Stimulated activated CD8-positive, alpha-beta memory T cell treated with anti-CD3 and anti-CD28 coated beads, Interleukin-7, amount 100 ng/mL, for 24 hours (primary cell): ENCODE measurements around the gene MOGAT1.
"Not testable (repeated sequence)": the region's sequence is repeated elsewhere in the genome, so short reads cannot be mapped to it uniquely, and the experiment has no call there.

Source experiments
- DNase-seq: peaks from one replicate; pipeline ENCODE4 v3.0.0-alpha.2; 2020; ENCODE audit warnings: low read depth

MOGAT1 gene

DNA sequence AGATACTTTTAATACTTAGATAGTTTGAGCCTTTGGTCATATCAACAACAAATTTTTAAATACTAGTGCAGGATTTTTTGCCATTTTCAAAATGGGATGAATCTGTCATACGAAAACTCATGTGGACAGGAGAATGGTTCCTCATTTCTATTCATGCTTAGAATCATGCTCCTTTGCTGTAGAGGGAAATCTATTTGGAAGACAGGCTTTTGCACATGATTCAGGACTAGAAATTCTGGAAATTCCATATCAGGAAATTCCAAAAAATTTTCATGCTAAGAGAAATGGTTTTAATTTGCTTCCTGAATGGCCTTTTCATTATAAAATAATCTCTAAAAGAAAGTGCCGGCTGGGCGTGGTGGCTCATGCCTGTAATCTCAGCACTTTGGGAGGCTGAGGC lies 39.3 kb downstream of the MOGAT1 start:
- no peak for DNase-seq

DNA sequence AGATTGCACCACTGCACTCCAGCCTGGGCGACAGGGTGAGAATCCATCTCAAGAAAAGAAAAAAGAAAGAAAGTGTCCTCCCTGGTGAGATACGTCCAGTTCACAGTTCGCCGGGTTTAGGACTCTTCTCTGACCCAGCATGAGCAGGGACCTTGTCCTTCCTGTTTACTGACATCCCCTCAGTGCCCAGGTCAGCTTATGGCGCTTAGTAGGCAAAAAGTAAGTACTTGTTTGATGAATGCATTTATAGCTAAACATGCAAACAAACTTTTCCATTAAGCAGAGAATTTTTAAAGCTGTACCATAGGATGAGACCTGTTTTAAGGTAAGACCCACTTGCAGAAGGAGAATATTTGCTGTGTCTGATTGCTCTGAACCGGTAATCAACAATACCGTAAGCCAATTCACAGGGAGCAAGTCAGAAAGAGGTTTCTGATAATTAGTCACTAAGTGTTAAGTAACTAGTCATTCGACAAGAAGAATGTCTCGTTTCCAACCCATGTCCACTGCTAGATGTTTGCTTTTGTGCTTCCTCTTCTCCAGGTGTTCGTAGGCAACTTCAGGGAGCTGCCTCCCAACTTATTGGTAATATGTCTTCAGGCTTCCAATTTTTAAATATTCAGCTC lies 40.0 kb downstream of the MOGAT1 start:
- DNase-seq, result no peak

DNA sequence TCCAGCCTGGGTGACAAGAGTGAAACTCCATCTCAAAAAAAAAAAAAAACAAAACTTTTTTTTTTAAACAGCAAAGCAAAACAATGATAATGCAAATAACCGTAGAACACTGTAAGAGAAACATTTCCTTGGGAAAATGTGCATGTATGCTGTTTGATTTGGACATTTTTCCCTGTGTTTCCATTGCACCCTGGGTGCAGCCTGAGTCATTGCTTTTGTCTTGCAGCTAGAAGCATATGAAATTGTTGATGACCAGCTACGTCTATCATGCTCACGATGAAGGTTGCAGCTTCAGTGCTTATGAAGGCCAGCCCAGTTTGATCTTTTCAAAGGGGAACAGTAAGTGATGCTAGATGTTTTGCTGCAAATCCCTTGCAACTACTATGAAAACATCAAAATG lies 41.5 kb downstream of the MOGAT1 start:
- no peak for DNase-seq

DNA sequence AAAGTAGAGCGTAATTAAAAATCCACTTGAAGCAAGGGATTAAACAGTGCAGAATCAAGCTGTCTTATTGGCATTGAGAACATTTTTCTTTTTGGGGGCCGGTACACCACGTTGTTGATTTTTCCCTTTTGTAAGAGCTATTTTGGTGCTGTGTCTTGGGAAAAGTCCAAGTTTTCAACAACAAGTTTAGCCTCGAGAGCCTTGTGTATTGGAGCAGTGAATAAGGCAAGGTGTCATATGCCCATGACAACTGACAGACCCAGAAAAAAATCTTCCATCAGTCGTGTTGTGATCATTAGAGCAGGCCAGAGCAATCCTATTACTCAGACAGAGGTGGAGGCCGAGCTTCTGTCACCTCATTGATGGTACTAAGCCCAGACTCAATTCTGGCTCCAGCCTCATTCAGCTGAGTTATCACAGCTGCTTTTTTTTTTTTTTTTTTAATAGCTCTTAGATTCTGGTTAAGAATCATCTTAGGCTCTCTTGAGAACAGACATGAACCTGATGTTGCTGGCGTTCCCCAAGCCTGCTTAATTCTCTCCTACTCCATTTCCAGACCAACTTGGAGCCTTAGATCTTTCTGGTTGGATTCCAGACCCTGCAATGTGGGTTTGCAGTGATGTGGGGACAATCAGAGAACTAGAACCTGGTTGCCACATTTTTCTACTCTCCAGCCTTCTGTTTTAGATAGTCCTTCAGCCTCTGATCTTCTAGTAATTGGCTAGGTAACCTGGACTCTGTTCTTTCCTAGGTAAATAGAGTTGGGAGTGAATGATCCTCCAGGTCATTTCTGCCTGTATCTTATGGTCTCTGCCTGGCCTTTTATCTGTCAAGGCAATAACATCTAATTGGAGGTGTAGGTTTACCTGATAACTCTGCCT lies 43.1 kb downstream of the MOGAT1 start:
- no peak for DNase-seq

DNA sequence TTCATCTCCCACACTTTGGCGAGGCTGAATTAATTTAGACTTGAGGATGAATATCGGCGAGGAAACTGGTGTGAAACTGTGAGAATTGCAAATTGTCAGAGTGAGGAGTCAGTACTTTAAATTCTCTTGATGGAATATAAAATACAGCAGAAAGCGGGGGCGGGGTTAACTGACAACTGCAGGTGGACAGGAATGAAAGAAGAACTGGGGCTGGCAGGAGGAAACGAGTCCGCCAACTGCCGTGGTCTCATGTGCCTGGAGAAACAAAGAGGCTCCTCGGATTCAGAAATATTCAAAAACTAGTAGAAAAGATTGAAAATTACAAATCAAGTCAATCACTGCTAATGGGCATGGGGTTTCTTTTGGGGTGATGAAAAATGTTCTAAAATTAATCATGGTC lies 44.3 kb downstream of the MOGAT1 start:
- no peak for DNase-seq

DNA sequence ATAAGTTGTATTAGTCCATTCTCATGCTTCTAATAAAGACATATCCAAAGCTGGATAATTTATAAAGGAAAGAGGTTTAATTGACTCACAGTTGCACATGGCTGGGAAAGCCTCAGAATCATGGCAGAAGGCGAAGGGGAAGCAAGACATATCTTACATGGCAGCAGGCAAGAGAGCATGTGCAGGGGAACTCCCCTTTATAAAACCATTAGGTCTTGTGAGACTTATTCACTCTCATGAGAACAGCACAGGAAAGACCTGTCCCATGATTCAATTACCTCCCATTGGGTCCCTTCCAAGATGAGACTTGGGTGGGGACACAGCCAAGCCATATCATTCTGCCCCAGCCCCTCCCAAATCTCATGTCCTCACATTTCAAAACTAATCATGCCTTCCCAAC lies 48.3 kb downstream of the MOGAT1 start:
- DNase-seq, result not testable (repeated sequence)

DNA sequence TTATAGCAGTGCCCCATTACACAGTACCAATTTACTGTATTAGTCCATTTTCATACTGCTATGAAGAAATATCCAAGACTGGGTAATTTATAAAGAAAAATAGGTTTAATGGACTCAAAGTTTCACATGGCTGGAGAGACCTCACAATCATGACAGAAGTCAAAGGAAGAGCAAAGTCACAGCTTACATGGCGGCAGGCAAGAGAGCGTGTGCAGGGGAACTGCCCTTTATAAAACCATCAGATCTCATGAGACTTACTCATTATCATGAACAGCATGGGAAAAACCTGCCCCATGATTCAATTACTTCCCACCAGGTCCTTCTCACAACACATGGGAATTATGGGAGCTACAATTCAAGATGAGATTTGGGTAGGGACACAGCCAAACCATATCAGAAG lies 50.1 kb downstream of the MOGAT1 start:
- not testable (repeated sequence) for DNase-seq

DNA sequence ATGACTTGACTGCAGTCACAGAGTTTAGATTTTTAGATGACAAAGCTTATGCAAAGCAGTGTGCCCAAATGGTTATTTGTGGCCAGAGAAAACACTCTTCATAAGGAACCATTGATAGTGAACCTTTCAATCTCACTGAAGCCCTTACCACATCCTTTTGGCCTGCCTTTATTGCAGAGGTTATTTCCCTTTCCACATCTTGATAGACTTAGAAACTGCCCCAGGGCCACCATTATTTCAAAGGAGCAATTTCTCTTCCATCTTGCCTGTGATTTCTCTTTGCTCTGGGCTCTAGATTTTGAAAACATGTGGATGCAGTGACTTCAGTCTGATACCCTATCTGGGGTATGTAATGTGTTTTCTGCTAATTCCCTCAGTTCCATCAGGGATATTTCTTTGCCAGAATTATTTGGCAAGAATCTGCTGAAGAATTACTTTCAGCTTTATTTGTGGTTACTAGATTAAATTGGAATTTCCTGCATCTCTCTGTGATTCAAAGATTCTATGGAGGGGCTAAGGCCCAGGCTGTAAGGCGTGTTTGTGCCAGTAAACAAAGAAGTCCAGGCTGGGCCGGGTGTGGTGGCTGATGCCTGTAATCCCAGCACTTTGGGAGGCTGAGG lies 51.0 kb downstream of the MOGAT1 start:
- no peak for DNase-seq

DNA sequence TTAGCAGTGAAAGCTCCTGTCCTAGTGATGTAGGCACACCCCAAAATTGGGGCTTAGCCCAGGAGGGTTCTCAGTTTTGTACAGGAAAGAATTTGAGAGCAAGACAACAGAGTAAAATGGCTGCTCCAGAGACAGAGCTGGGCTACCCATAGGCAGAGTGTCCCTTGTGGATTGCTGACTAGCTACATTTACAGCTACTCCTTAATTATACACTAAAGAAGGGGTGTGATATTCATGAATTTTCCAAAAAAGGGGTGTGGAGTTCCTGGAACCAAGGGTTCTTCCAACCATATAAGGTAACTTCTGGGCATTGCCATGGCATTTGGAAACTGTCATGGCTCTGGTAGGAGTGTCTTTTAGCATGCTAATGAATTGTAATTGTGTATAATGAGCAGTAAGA lies 52.8 kb downstream of the MOGAT1 start:
- no peak for DNase-seq

DNA sequence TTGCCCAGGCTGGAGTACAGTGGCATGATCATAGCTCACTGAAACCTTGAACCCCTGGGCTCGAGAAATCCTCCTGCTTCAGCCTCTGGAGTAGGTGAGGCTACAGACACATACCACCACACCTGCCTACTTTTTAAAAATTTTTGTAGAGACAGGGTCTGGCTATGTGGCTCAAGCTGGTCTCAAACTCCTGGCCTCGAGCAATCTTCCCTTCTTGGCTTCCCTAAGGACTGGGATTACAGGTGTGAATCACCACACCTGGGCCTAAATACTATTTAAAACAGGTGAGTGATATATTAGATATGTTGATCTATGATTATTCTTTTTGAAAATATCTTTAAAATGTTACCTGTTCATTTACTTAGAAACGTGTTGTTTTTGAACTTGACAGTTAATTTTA lies 57.2 kb downstream of the MOGAT1 start:
- DNase-seq, result no peak

DNA sequence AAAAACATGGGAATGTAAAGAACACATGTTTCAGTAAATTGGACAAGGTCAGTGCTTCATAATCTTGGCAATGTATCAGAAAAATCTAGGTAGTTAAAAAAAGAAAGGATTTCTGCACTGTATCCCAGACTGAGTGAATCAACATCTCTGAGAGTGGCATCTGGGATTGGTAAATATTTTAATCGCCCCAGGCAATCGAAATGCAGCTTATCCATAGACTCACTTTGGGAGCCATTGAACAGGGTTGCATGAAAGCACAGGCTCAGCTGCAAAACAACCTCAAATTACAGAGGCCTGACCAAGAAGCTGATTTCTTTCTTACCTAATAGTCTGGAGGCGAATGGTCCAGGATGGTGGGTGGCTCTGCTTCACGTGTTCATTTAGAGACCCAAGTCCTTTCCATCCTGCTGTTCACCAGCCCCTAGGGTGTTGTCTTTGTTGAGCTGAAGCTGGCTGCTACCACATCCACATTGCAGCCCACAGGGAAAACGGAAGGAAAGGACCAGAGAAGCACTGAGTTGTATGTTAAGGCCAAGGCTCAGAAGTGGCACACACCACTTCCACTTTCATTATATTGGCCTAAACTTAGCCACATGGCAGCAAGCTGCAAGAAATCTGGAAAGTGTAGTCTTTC lies 59.0 kb downstream of the MOGAT1 start:
- no peak for DNase-seq

DNA sequence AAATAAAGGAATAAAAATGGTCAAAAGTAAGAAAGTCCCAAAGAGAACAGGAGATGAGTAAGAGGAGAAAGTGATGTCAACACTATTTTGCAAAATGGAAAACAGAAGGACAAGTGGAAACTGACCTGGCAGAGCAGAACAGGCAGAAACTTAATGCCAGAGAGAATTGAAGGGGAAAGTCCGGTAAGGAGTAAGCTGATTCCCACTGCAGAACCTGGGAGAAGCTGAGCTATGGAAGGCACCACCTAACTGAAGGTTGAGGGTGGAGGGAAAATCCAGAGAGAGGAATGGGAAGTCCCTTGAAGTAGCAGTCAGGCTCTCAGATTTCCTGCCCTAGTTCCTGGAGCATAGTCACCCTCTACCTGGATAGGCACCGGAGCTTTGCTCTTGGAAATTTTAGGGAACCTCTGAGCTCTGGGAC lies 59.8 kb downstream of the MOGAT1 start:
- DNase-seq, result no peak

DNA sequence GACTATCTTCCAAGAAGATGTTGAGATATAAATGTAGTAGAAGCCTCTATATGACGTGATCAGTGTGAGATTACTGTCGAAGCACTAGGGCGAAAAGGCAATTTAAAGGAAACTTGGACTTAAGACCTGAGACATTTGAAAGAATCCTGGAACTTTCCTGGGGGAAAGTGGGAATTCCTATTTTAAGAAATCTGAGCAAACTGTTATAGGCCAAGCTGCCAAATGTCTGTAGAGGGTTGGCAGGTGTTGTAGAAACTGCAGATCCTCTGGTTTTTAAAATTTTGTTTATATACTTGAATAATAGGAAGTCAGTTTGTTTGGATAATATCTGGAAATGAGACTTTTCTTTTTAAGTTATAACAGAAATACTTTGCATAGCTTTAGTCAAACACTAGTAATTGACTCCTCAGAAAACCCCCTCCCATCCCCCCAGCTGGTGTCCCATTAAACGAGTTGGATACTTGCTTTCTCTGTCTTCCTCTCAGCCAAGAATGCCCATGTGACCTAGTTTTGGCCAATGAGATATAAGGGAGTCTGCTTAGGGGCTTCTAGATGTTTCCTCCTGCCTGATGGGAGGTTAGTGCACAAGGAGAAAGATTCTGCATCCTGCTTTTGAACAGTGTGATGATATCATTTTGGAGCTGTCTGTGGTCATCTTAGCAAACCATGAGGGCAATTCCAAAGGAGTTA lies 61.2 kb downstream of the MOGAT1 start:
- DNase-seq, result no peak

DNA sequence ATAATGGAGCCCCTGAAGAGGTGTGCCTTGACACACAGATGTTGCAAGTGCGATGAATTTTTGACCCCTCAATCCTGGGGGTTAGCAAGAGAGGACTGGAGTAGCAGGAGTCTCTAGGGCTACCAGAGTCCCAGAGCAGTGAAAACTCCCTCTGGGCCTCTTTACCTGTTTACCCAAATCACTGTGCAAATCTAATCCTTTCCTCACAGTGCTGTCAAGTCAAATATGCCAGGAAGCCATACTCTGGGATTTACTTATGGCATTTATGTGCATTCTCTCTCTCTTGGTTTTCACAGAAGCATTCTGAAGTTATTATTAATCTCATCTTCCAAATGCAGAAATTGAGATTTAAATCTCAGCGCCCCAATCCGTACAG lies 62.0 kb downstream of the MOGAT1 start:
- DNase-seq, result no peak

DNA sequence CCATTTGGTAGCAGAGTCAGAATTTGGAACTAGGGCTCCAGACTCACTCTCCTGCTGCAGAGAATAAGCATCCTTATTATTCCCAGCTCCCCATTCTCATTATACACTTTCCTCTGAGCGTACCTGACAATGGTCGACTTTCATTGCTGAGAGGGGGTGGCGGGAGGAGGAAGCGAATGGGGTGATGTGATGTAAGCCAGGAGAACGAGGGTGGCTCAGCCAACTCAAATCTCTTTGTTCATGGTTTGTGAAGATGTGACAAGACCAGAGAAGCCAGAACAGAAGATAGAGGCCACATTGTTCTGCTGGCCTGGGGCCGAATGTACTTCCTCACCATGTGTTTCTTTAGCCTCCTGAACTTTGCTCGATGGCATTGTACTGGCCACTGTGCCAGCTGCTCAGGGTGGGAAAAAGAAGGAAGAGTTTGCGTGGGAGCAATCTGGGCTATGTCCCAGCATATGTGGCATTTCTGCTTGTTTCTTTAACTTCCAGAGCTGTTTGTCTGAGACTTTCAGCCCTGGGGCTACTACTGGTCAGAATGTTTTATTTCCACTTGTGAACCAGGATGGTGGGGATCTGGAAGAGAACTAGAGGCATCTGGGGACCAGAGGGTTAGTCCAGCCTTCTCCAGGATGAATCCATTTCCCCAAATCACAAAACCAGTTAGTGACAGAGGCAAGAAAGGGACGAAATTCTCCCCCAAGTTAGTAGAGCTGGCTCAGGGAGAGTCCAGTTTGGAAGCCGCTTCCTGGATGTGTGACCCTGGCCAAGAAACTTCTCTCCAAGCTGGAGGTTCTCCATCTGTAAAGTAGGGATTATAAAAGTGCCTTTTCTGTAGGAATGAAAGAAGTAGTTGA lies 62.6 kb downstream of the MOGAT1 start:
- no peak for DNase-seq

DNA sequence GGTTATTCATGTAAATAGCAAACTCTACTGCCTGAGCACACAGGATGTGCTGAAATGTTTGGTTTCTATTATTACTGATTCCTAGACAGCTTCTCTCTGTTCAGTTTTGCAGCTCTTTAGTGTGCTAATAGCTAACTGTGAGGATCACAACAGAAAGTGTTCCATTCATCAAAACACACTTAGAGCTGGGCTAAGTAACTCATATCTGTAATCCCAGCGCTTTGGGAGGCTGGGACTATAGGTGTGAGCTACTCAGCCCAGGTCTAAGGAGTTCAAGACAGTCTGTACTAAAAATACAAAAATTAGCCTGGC lies 63.2 kb downstream of the MOGAT1 start:
- DNase-seq, result no peak

DNA sequence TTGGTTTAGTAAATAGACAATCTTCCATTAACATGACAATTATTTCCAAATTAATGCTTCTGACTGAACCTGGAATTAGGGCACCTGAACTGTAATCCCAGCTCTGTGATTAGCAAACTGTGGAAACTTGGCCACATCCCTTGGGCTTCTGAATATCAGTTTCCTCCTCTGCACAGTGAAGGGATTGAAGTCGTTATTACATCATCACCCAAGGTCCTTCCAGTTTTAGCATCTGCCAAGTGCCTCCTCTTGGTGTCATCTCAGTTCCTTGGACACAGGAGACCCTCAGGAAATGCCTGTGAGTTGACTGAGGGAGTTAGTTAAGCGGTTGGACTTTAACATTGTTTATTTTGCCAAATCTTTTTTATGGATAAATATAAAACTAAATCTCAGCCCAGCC lies 64.8 kb downstream of the MOGAT1 start:
- no peak for DNase-seq

DNA sequence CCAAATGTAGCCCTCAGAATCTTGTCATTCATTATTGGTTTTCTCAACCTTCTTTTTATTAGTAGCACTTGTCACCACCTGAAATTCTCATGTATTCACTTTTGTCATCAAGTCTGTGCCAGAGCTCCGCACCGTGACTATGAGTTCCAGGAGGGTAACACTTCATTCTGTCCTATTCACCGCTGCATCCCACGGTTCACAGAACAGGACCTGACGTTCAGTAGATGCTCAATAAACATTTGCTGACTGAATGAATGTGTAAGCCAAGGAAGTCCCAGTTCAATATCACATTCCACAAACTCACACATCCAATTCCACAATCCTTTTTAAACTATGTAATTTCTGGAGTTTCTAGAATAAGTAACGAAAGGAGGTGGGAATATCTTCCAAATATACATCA lies 65.5 kb downstream of the MOGAT1 start:
- DNase-seq, result no peak

DNA sequence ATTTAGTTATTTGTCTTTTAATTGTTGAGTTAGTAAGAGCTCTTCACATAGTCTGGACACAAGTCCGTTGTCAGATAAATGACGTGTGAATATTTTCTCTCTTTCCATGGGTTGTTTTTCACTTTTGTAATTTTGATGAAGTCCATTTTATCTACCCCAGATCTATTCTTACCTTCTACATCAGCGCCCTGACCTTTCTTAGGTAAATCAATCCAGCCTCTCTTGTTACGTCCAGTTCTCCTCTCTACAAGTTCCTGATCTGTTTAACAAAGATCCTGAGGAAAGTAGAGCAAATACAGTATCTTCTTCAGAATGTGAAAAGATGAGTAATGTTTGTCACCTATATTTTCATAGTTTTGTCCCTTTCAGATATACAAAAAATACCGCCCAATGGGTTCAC lies 66.9 kb downstream of the MOGAT1 start:
- no peak for DNase-seq

DNA sequence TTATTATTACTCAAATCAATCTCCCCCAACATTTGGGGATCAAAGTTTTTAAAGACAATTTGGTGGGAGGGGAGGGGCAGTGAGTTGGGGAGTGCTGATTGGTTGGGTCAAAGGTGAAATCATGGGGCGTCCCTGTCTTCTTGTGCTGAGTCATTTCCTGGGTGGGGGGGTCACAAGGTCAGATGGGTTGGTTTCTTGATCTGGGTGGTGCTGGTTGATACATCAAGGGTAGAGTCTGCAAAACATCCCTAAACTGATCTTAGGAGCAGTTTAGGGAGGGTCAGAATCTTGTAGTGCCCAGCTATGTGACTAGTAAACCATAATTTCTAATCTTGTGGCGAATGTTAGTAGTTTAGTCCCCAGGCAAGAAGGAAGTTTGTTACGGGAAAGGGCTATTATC lies 67.4 kb downstream of the MOGAT1 start:
- DNase-seq, result no peak

DNA sequence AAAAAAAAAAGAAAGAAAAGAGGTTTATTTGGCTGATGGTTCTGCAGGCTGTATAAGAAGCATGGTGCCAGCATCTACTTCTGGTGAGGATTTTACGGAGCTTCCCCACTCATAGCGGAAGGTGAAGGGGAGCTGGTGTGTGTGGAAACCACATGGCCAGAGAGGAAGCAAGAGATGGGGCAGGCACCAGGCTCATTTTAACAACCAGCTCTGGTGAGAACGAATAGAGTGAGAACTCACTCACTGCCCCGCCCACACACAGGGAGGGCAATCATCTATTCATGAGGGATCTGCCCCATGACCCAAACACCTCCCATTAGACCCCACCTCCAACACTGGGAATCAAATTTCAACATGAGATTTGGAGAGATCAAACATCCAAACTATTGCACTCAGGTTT lies 68.5 kb downstream of the MOGAT1 start:
- DNase-seq, result no peak
